ENCODE measurements around the gene ANKRD40CL. TPM values are rescaled to one million over a fixed set of nuclear protein-coding genes. Genes with fewer than 3 reads are reported as not detected.

Gene ANKRD40CL
- total and polyA plus RNA-seq, 9 of the 15 experiments (the other 6 are each of a cell fraction or from before 2014, with no cell fraction given), result not detected

DNA sequence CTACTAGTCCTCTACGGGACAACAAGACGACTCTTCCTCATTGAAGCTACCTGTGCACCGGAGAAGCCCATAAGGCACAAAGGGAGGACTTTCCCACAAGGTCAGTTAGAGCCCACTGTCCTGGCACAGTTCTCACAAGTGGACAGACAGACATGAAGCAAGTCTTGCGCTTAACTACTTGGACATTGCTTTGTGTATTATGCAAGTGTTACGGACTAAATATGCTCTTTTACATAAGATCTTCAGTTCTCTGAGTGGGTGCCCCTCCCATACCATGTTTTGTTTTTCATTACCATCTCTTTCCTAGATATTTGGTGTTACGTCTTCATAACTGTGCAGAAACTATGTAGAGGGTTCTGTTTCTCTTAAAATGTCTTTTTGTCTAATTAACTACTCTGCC lies 18.1 kb downstream of the ANKRD40CL start (continued):
- TF ChIP-seq ZBTB40 (IDR thresholded peaks at IDR 0.05) (no peak), ZBTB40 (CRISPR knock-in tag; IDR thresholded peaks at IDR 0.05) (no peak)

Measured in K562 (cell line).